C4-2B (cell line): Measurements from ENCODE around the gene CD247.

Source experiments
- ZFX ChIP-seq: fragments of 450-650 bp; IDR thresholded peaks from 2 replicates; pipeline ENCODE4 v1.6.1; 2017
- TF ChIP-seq, protein P1 (sequence below): fragments of 450-650 bp; conservative IDR thresholded peaks from 2 replicates; pipeline ENCODE4 v1.5.1; 2017; ENCODE audit warnings: mild to moderate bottlenecking

DNA sequence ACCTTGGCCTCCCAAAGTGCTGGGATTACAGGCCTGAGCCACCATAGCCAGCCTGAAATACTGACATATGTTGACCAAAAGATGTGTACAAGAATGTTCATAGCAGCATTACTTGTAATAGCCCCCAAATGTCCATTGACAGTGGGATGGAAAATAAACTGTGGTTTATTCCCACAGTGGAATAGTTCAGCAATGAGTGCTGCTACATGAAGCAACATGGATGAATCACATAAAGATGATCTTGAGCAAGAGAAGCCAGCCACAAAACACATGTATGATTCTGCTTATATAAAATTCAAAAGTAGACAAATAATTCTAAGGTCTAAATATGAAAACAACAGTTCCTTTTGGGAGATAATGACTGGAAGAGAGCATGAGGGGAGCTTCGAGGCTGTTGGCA is 44.4 kb upstream of the CD247 start:
- TF ChIP-seq ZFX = no peak
- TF ChIP-seq, protein P1, sequence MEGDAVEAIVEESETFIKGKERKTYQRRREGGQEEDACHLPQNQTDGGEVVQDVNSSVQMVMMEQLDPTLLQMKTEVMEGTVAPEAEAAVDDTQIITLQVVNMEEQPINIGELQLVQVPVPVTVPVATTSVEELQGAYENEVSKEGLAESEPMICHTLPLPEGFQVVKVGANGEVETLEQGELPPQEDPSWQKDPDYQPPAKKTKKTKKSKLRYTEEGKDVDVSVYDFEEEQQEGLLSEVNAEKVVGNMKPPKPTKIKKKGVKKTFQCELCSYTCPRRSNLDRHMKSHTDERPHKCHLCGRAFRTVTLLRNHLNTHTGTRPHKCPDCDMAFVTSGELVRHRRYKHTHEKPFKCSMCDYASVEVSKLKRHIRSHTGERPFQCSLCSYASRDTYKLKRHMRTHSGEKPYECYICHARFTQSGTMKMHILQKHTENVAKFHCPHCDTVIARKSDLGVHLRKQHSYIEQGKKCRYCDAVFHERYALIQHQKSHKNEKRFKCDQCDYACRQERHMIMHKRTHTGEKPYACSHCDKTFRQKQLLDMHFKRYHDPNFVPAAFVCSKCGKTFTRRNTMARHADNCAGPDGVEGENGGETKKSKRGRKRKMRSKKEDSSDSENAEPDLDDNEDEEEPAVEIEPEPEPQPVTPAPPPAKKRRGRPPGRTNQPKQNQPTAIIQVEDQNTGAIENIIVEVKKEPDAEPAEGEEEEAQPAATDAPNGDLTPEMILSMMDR = no peak
